Activated gamma-delta T cell (primary cell): Measurements from ENCODE around the gene SLF2.

Experiments used
- DNase-seq: peaks from one replicate; lab custom pipeline; 2025; lab: John Stamatoyannopoulos, UW

SLF2 gene

DNA sequence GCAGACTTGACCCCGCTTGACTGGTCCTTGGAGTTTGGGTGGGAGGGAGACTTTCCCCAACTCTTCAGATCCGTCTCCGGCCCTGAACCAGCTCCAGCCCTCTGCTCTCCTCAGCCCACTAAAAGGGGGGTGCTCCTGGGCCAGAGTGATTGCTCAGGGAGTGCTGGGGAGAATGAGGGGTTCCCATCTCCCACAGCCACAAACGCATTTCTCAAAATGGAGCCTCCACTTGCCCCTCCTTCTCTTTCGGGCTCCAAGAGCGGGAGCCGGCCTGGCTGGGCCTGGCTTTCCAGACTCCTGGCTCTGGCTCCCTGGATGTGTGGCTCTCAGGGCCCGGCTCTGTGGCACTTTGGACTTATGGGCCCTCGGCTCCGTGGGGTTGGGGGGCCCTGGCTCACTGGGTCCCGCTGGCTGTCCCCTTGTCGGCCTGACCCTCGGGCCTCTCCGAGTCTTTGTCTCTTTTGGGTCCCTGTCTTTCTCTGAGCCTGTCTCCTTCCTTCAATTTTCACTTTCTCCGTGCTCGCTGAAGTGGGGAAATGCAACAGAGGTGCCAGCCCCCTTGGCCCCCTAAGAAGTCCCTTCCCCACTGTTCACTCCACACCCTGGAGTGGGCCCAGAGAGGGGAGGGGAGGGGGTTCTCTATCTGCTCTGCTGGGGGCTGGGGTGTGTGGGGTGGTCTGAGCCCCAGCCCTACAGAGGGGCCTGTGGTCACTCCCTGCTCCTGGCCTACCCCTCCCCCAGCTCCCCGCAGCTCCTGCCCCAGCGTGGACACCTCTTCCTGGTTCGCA lies 87.6 kb downstream of the SLF2 start:
- DNase-seq: no peak

DNA sequence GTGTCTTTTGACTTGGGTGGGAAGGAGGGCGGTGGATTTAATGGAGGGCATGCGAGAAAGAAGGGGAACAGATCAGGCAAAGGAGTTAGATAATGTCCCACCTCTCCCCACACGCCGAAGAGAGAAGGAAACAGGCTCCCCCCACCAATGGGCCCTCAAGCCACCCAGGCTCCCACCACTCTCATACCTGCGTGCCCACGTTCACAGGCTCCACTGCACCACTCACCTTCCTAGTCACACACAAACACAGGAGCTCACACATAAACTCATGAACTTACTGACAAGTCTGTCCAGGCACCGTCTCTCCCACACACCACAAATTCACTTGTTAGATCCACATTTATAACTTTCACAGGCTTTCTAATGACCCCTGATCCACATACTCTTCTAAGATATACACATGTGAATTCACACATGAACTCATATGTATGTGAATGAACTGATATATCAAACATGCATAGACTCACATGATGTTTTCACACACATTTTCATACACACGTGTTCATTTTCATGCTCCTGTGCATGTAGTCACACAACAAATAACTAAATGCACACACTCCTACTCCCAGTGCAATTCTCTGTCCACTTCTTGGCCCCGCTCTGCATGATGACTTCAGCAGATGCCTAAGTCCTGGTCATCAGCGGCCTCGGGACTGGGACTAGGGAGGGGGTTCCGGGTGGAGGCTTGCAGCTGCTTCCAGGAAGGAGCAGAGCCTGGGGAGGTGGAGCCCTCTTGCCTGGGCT lies 88.3 kb downstream of the SLF2 start:
- DNase-seq: no peak

DNA sequence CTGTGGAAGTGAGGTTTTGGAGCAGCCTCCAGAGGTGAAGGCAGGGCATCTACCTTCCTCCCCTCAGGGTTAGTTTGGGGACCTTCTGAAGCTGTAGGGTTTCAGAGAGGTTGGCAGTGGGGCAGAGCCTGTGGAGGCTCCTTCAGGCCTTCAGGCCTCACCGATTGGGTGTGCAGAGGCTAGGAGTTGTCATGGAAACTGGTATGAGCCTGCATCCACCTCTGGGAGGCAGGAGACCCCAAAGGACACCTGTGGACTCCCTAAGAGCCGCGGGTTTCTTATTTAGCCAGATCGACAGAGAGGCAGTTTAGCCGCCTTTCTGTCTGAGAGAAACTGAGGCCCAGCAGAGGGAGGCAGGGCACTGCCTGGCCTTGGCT lies 88.9 kb downstream of the SLF2 start:
- no peak for DNase-seq

DNA sequence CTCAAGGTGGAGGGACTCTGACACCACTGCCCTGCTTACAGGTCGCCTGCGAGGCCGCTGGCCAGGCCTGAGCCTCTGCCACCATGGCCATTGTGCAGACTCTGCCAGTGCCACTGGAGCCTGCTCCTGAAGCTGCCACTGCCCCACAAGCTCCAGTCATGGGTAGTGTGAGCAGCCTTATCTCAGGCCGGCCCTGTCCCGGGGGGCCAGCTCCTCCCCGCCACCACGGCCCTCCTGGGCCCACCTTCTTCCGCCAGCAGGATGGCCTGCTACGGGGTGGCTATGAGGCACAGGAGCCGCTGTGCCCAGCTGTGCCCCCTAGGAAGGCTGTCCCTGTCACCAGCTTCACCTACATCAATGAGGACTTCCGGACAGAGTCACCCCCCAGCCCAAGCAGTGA lies 89.7 kb downstream of the SLF2 start:
- no peak for DNase-seq

DNA sequence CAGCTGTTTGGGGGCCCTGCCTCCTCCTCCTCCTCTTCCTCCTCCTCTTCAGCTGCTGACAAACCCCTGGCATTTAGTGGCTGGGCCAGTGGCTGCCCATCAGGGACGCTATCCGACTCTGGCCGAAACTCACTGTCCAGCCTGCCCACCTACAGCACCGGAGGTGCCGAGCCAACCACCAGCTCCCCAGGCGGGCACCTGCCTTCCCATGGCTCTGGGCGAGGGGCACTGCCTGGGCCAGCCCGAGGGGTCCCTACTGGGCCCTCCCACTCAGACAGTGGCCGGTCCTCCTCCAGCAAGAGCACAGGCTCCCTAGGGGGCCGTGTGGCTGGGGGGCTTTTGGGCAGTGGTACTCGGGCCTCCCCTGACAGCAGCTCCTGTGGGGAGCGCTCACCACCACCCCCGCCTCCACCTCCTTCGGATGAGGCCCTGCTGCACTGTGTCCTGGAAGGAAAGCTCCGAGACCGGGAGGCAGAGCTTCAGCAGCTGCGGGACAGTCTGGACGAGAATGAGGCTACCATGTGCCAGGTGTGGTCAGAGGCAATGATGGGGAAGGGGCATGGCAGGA lies 91.0 kb downstream of the SLF2 start:
- DNase-seq: no peak

DNA sequence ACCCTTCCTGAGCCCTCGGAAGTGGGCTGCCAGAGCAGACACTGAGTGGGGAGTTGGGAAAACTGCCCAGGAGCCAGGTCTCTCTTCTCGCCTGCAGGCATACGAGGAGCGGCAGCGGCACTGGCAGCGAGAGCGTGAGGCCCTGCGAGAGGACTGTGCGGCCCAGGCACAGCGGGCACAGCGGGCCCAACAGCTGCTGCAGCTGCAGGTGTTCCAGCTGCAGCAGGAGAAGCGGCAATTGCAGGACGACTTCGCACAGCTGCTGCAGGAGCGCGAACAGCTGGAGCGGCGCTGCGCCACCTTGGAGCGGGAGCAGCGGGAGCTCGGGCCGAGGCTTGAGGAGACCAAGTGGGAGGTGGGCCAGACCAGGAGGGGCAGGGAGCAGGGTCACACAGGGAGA lies 92.6 kb downstream of the SLF2 start:
- DNase-seq: no peak

DNA sequence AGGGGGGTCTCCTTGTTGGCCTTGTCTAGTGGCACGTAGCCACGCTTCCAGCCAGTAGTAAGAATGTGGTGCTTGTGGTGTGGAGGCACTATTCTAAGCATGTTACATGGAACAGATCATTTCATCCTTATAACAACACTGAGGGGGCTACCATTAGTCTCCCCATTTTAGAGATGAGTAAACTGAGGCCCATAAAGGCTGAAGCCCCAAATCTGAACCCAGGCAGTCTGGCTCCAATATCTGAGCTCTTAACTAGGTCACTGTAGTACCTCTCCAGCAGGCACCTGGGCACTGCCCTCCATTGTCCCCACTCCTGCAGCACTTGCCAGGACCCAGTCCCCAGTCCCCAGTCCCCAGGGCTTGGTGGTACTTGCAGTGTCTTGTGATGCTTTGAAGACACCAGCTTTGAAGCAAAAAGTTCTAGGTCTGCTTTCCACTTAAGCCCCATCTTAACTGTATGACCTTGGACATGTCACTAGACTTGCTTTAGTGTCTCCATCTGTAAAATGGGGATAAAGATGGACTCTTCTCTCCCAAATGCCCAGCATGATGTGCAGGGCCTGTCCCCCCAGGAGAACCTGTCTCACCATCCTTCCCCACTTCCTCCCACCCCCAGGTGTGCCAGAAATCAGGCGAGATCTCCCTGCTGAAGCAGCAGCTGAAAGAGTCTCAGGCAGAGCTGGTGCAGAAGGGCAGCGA lies 93.3 kb downstream of the SLF2 start:
- DNase-seq: no peak

DNA sequence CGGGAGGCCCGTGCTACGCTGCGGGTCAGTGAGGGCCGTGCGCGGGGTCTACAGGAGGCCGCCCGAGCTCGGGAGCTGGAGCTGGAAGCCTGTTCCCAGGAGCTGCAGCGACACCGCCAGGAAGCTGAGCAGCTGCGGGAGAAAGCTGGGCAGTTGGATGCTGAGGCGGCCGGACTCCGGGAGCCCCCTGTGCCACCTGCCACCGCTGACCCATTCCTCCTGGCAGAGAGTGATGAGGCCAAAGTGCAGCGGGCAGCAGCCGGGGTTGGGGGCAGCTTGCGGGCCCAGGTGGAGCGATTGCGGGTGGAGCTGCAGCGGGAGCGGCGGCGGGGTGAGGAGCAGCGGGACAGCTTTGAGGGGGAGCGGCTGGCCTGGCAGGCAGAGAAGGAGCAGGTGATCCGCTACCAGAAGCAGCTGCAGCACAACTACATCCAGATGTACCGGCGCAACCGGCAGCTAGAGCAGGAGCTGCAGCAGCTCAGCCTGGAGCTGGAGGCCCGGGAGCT lies 93.9 kb downstream of the SLF2 start:
- no peak for DNase-seq

DNA sequence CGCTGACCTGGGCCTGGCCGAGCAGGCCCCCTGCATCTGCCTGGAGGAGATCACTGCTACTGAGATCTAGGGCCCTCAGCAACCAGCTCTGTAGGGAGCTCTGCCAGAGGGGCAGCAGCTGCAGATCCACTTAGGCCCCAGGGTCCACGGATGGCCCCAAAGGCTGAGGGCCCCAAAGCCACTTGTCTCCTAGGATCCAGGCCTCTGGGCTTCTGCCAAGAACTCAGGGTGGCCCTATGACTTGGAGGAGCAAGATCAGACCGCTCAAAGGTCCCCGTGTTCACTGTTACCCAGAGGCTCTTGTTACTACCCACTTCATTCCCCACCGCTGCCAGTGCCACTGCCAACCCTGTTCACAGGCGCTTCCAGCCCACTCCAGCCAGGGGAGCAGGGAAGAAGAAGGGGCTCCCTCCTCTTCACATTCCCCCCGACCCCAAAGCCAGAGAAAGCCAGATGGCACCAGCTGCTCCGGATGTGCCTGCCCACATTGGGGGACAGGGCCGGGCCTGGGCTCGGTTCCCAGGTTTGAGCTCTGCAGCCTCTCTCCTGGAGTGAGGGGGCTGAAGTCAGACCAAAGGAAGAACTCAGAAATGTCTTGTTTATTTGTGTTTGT lies 94.4 kb downstream of the SLF2 start:
- no peak for DNase-seq

DNA sequence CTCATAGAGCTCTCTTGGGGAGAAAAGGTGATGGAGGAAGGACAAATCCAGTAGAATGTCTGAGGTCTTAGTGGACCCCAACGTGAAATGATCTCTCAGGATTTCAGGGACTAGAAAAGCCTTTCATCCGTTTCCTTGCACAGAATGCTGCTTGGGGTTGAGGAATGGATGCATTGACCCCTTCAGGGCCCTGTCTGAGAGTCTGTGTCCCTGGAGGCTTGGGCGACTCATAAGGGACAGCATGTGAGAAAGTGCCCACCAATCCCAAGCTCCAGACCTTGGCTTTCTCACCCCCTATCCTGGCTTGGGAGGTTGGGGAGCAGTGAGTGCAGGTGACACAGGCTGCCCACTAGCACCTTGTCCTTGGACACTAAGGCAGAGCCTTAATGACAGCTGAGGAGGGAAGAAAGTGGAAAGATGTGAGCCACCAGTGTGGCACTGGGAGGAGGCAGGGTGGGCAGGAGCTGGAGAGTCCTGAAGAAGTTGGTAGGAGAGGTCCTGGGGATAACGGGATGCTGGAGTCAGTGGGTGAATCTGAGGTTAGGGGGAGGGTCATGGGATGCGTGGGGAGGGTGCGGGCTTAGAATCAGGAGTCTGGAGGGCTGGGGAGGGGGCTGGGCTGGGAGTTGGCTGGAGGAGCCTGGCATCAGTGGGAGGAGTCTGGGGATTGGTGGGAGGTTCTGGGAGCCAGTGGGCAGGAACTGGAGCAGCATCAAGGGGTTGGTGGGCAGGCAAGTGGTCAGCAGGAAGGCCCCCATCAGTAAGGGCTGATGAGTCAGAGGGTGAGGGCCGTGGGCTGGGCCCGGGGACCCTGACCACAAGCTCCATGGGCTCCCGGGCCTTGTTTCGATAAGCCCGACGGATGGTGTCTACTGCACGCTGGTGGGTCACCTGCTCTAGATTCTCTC lies 95.4 kb downstream of the SLF2 start:
- no peak for DNase-seq

DNA sequence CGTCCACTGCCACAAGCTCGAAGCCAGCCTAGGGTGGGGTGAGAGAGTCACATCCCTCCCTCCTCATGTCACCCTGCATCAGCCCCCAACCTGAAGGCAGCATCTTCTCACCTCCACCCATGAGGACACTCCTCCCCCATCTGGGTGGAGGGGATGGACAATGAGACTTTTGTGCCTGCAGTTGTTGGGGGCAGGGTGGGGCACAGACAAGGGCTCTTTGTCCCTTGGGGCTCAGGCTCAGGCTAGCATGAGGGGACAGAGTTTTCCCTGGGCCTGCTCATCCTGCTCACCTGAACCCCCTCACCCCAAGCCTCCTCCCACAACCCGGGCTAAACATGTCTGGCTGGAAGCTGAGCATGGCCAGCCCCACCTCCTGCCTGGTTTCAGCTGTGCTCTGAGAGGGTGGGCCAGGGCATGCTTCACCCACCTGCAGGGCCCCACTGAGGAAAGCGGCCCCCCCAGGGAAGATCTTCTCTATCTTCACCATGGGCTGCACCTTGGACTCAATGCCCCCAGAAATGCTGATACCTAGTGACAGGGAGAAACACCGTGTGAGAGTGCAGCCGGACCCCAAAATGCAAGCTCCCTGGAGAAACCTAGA lies 96.2 kb downstream of the SLF2 start:
- DNase-seq: no peak

DNA sequence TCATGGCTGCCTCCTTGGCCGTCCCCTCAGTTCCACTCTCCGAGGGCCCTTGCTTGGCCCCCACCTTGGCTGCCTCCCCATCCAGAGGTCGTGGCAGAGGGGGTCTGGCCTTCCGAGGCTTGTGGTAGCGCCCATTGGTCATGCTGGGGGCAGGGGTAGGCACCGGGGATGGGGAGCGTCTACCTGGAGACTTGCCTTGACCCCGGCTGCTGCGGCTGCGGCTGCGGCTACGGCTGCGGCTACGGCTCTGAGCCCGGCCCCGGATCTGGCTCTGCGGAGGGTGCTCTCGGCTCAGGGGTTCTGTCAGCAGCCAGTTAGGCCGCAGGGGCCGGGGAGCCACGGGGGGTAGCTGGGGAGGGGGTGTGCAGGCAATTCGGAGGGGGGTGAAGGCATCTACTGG lies 97.6 kb downstream of the SLF2 start:
- no peak for DNase-seq

DNA sequence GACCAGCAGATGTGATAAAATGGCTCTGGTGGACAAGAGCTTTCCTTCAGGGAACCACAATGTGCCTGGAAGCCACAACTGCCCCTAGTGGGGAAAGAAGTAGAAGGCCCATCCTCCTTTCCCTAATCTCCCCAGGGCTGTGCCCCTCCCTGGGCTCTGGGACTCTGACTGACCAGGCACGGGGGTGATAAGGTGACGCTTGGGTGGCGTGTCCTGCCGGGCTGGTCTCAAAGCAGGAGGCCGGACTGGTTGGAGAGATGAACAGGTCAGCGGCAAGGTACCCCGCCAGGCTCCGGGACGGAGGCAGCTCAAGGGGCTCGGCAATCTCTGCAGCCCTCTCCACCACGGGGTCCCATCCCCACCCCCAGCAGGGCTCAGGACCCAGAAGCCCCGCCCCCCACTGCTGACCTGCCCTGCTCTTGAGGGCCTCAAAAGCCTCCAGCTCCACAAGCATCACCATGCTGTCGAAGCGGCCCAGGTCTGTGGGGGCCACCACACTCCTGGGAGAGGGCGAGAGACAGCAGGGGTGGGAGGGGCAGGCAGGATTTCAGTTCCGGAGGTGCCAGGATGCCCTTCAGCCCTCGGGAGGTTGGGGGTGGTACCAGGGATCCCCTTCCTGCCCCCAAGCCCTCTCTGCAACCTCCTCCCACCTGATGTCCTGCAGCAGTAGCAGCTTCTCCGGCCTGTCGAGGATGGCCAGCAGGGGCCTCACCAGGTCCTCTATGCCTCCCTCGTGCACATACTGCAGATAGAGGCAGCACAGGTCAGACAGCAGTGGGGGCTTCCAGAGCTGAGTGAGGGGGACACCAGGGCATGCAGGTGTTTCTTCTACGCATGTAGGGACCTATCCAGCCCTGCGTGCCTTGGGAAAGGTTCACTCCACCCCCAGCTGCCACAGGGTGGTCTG lies 99.0 kb downstream of the SLF2 start:
- DNase-seq: no peak

DNA sequence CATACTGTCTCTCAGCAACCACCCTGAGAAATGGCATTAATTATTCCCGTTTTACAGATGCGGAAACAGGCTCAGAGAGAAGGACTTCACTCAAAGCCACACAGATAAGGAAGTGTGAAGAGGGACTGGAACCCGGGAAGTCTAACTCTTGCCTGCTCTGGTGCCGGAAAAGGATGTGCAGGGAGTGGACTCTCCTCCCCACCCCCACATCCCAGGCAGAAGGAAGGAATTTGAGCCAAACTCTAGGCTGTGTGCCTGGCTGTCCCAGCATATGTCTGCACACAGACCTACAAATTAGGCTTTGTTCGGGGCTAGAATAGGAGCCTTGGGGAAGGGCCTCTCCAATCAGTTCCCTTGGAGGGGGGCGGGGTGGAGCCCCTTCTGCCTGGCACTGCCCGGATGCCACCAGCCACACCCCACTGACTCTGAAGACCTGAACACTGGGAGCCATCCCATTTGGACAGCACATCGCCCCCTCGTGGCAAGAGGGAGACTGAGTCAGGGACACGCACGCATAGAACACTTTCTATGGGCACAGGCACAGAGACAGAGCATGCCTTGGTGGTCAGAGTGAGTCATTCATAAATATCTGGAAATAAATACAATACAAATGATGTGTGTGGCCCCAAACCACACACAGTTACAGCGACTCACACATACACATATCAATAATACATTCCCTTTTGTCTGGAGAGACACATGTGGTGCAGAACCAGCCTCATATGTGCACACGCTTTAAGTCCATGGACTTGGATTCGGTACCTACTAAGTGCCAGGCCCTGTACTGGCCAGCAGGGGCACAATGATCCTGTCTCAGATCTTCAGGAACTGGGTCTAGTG lies 100.0 kb downstream of the SLF2 start:
- DNase-seq: no peak

DNA sequence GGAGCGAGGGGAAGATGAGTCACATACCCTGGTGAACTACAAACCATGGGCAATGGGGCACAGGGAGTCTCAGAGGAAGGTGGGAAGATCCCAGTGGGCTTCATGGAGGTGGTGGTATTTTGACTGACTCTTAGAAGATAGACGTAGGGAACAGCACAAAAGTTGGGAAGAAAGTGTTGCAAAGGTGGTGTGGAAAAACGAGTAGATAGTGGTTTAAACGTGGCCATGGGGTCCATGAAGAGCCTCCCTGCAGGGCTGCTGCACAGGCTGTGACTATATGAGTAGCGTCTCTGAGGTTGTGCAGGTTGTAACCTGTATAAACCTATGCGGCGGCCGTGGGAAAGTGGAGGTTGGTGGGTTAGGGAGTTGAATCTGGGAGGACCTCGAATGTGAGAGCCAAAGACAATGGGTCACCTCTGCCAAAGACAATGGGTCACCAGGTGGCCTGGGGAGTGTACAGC lies 100.6 kb downstream of the SLF2 start:
- DNase-seq: no peak

DNA sequence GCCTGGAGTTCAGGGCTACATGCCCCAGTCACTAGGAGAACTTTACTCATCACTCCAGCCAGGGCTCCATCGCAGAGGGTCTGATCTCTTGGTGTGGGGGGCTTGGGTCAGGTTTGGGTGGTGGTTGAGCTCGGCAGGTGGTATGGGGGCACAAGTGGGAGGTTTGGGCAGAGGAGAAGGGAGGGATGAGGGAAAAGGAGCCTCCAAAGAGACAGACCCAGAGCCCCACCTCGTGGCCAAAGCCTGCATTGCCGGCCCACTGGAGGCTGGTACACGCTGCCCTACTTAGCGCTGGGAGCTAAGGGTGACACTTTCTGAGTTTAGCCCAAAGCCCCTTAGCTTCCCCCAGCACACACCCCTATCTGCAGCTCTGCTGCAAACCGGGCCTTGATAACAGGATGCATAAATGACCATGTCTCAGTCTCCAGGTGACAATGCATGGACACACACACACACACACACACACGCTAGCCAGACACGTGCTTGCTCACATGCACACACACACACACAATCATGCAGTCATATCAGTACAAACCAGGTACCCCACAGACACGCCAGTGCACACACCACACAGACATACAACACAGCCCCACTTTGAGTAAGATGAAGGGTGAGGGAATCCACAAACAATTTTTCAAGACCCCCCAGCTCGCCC lies 101.6 kb downstream of the SLF2 start:
- DNase-seq: peak; percentile 40
